MCF 10A (cell line): ENCODE measurements around the gene FADD. TPM values are rescaled to one million over a fixed set of nuclear protein-coding genes. Genes with fewer than 3 reads are reported as not detected.

Source experiments
- BruUV-seq: library from RNA; stranded (reverse); fragments of 400-500 nt; replicated peaks from 2 replicates; lab custom pipeline; 2021; lab: Mats Ljungman, UMichigan
- CTCF ChIA-PET: fragments of 300-600 bp; sonication (Branson Sonifier 250); formaldehyde crosslinking; extraction: SDS; loops from one replicate; lab custom pipeline; 2021; ENCODE audit warnings: antibody characterized with exemption, inconsistent platforms; lab: Yijun Ruan, JAX
- POLR2A ChIA-PET: fragments of 300-600, 350-650 bp; sonication (Branson Sonifier 250); formaldehyde crosslinking; extraction: SDS; loops from one replicate; lab custom pipeline; 2020; ENCODE audit warnings: antibody characterized with exemption, inconsistent platforms; lab: Yijun Ruan, JAX
- DNase-seq: peaks from one replicate; pipeline ENCODE4 v3.0.0-alpha.2; 2018; ENCODE audit not compliant: unreplicated experiment
- H3K27ac Mint-ChIP-seq: one replicate; pipeline ENCODE4 v1.8.0; 2022; ENCODE audit warnings: mild to moderate bottlenecking, low read depth, mixed read lengths; ENCODE audit not compliant: unreplicated experiment
- H3K27me3 Mint-ChIP-seq: one replicate; pipeline ENCODE4 v1.8.0; 2022; ENCODE audit warnings: mixed read lengths; ENCODE audit not compliant: insufficient read depth, unreplicated experiment
- H3K36me3 Mint-ChIP-seq: one replicate; pipeline ENCODE4 v1.8.0; 2022; ENCODE audit warnings: mild to moderate bottlenecking, moderate library complexity, mixed read lengths; ENCODE audit not compliant: insufficient read depth, unreplicated experiment
- H3K4me1 Mint-ChIP-seq: one replicate; pipeline ENCODE4 v1.8.0; 2022; ENCODE audit warnings: mixed read lengths; ENCODE audit not compliant: insufficient read depth, unreplicated experiment
- H3K4me3 Mint-ChIP-seq: one replicate; pipeline ENCODE4 v1.8.0; 2022; ENCODE audit warnings: mild to moderate bottlenecking, moderate library complexity, mixed read lengths; ENCODE audit not compliant: unreplicated experiment
- H3K9me3 Mint-ChIP-seq: one replicate; pipeline ENCODE4 v1.8.0; 2022; ENCODE audit warnings: mixed read lengths; ENCODE audit not compliant: unreplicated experiment
- intact Hi-C: fragments of 100-400 bp; cut with micrococcal nuclease; formaldehyde crosslinking; loops from 2 replicates; pipeline ENCODE4 v1.14.1; 2022
- total RNA-seq: library from RNA; stranded (reverse); gene quantifications from 2 replicates; pipeline ENCODE4 v1.2.3, GENCODE V29; 2022
- TF ChIP-seq, protein P1 (sequence below): fragments of 200-600 bp; IDR thresholded peaks from one replicate; pipeline ENCODE4 v1.8.0; 2022; ENCODE audit warnings: antibody characterized with exemption, mild to moderate bottlenecking; ENCODE audit not compliant: unreplicated experiment

The FADD gene
- total RNA-seq, 1 experiment from 2014 or later, result 37.1 TPM

DNA sequence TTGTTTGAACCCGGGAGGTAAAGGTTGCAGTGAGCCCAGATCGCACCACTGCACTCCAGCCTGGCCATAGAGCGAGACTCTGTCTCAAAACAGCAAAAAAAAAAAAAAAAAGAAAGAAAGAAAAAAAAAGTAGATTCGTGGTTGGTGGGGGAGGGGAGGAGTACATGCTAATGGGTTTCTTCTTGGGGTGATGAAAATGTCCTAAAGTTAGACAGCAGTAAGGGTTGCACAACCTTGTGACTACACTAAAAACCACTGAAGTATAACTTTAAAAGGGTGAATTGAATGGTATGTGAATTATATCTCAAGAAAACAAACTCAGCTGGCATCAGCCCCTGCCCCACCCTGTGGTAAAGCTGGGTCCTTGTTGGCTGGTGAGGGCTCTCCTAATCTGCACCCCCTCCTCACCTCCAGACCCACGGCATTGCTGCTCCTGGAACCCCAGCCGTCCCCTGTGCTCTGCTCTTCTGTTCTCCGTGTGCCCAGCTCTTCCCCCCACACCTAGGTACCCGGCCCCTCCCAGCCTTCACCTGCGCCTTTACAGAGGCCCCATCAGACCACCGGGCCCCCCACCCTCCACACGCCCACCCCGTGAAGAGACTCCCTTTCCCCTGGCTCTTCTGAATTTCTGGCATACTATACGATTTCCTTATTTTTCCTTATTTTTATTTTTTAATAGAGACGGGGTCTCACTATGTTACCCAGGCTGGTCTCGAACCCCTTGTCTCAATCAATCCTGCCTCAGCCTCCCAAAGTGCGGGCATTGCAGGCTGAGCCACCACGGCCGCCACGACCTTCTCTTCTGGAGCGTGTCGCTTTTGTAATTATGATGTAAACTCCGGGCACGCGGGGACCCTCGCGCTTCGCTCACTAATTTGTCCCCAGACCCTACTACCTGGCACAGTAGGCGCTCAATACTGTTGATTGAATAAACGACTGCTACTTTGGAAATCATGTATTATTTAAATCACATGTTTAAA lies 924 bp upstream of the FADD start:
- Mint-ChIP-seq H3K4me3 (peak overlapping the region; percentile 83), H3K4me1 (peaks cover 26% of the 10 kb centered on the region), H3K9me3 (no peaks in the 10 kb centered on the region), H3K27ac (peak overlapping the region; percentile 83), H3K36me3 (peaks cover 27% of the 10 kb centered on the region), H3K27me3 (no peaks in the 10 kb centered on the region)
- BruUV-seq, result no TSS peak
- DNase-seq, result peak; percentile 35
- TF ChIP-seq, protein P1, sequence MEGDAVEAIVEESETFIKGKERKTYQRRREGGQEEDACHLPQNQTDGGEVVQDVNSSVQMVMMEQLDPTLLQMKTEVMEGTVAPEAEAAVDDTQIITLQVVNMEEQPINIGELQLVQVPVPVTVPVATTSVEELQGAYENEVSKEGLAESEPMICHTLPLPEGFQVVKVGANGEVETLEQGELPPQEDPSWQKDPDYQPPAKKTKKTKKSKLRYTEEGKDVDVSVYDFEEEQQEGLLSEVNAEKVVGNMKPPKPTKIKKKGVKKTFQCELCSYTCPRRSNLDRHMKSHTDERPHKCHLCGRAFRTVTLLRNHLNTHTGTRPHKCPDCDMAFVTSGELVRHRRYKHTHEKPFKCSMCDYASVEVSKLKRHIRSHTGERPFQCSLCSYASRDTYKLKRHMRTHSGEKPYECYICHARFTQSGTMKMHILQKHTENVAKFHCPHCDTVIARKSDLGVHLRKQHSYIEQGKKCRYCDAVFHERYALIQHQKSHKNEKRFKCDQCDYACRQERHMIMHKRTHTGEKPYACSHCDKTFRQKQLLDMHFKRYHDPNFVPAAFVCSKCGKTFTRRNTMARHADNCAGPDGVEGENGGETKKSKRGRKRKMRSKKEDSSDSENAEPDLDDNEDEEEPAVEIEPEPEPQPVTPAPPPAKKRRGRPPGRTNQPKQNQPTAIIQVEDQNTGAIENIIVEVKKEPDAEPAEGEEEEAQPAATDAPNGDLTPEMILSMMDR, result no peak
- POLR2A ChIA-PET, result interaction anchor here (0.7 to 5.0 kb wide), 6 partner anchors 18 to 74 kb away, joined by 3 to 34 read pairs (median 4); partner anchors contain the start of gene PPFIA1
- intact Hi-C loops, result no loop called here
- CTCF ChIA-PET, result interaction anchor here (0.6 to 3.3 kb wide), 3 partner anchors 69 to 292 kb away, joined by 3 to 19 read pairs (median 4); no protein-coding TSS in a partner anchor

DNA sequence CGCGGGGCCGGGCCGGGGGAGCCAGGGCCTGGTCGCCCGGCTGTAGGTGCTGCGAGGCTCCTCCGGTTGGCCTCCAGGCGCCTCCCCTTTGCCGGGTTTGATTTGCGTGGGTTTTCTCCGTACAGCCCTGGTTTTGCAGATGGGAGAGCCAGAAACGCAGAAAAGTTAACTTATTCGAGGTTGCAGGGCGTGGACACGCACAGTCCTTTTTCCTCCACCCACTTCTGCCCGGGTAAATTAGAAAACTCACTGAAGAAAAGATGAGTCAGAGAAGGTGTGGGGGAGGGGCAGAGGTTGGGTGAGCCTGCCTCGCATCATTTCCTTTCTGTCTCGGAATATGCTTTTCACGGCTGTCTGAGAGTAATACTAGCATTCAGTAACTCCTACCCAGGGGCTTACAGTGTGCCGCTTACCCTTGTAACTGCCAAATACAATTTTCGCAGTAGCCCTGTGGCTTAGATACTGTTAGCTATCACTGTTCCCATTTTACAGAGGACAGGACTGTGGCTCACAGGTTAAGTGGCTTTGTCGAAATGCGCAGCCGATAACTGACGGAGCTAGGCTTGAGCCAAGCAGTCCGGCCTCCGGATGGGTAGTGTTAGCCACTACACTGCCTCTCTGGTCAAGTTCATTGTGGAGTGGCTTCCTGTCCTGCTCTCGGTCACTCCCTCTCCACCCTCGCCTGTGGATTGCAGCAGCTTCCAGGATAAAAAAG lies 812 bp downstream of the FADD start:
- Mint-ChIP-seq H3K4me3 (peak overlapping the region; percentile 83), H3K27me3 (no peaks in the 10 kb centered on the region), H3K4me1 (peaks cover 31% of the 10 kb centered on the region), H3K36me3 (peaks cover 44% of the 10 kb centered on the region), H3K9me3 (no peaks in the 10 kb centered on the region), H3K27ac (peak overlapping the region; percentile 83)
- intact Hi-C loops, result loop anchor here (1.0 kb wide), 1 partner anchor 66 kb away; the partner anchor contains the start of gene PPFIA1
- CTCF ChIA-PET, result interaction anchor here (0.5 to 1.3 kb wide), 7 partner anchors 7 to 285 kb away, joined by 3 to 4 read pairs (median 3); no protein-coding TSS in a partner anchor
- TSS peak; percentile 69 for BruUV-seq
- POLR2A ChIA-PET, result interaction anchor here (1.1 to 5.0 kb wide), 9 partner anchors 16 to 529 kb away, joined by 3 to 34 read pairs (median 5); partner anchors contain the start of genes LTO1 and PPFIA1
- TF ChIP-seq, protein P1, result no peak
- peak; percentile 94 for DNase-seq

DNA sequence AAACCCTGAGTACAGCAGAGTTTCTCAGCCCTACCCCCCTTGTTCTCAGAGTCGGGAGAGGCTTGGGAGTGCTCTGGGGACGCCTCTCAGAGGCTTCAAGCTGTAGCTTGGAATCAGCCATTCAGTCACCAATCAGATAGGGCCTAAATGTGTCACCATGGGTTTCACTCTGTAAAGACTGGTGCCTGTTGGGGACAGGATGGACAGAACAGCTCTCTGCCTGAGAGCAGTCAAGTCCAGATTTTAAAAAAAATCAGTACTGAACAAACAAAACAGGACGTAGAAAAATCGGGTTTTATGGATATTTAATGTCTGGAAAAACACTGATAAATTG lies 1.3 kb downstream of the FADD start:
- peak overlapping the region; percentile 83 for H3K27ac Mint-ChIP-seq
- ChIA-PET CTCF (interaction anchor here (0.8 to 1.3 kb wide), 5 partner anchors 8 to 286 kb away, joined by 3 to 4 read pairs (median 3); partner anchors contain the start of gene PPFIA1), POLR2A (interaction anchor here (1.1 to 5.0 kb wide), 8 partner anchors 16 to 530 kb away, joined by 3 to 34 read pairs (median 5); partner anchors contain the start of genes LTO1 and PPFIA1)
- H3K27me3 Mint-ChIP-seq, result no peaks in the 10 kb centered on the region
- no TSS peak for BruUV-seq
- H3K4me1 Mint-ChIP-seq, result peaks cover 36% of the 10 kb centered on the region
- H3K9me3 Mint-ChIP-seq, result no peaks in the 10 kb centered on the region
- TF ChIP-seq, protein P1, result no peak
- peak overlapping the region; percentile 83 for H3K4me3 Mint-ChIP-seq
- no peak for DNase-seq
- H3K36me3 Mint-ChIP-seq, result peaks cover 50% of the 10 kb centered on the region
- intact Hi-C loops, result no loop called here
